ENCODE results near the gene SRCIN1.
A peak's percentile ranks its signal among the peaks of the same experiment; 100 is the strongest.

- TF ChIP-seq EZH2 (IDR thresholded peaks at IDR 0.05; ENCODE audit: borderline replicate concordance, insufficient read depth, low read depth, low read length, poor library complexity, severe bottlenecking) (no peak), CTCF (IDR thresholded peaks at IDR 0.05) (peak; percentile 92)
Observed at GRCh38 chr17:38557836-38558727, 47.7 kb downstream of the SRCIN1 start.

Data from B cell (primary cell).